Suprapubic skin (tissue), 3 donors: Measurements from ENCODE around the gene PAX6.

Experiments
- EP300 ChIP-seq: sonication (generic); formaldehyde crosslinking; IDR thresholded peaks from one replicate; pipeline ENCODE4 v1.6.1; 2017; ENCODE audit warnings: antibody characterized with exemption
- TF ChIP-seq, protein P1 (sequence below), 2 donors: fragments of 200-600 bp in 1 of 2; fragments of 450-650 bp in 1 of 2; sonication (generic) in 1 of 2; IDR thresholded peaks; one replicate each; pipeline ENCODE4 v1.5.1; 2016 to 2019; ENCODE audit warnings: antibody characterized with exemption in 2 of 2, mild to moderate bottlenecking in 1 of 2, moderate library complexity in 1 of 2

DNA sequence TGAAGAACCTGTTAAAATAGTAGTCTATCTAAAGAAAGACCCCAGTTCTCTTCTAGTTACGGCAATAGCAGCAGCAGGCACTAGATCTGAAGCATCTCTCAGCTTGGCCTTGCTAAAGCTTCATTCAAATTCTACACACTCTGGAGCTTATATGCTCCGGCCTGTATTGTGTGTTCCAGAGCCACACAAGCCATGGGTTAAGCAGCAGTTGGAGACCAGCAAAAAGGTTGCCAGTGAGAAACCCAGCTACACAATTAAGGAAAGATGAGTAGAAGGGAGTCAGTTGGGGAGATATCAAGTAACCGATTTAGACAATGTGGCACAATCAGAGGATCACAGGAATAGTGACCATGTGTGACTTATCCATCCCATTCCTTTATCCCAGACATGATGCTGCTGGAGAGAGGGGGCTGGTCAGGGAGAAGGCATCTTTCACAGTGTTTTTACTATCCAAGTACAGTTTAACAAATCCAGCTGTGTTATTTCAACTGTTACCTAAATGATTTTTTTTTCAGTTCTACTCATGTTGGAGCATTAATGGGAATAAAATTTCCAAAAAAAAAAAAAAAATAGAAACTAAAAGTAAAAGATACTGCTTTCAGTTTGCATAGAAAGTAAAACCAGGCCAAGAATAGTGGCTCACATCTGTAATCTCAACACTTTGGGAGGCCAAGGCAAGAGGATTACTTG is 41.0 kb downstream of the PAX6 start:
- no peak for TF ChIP-seq EP300
- TF ChIP-seq, protein P1, sequence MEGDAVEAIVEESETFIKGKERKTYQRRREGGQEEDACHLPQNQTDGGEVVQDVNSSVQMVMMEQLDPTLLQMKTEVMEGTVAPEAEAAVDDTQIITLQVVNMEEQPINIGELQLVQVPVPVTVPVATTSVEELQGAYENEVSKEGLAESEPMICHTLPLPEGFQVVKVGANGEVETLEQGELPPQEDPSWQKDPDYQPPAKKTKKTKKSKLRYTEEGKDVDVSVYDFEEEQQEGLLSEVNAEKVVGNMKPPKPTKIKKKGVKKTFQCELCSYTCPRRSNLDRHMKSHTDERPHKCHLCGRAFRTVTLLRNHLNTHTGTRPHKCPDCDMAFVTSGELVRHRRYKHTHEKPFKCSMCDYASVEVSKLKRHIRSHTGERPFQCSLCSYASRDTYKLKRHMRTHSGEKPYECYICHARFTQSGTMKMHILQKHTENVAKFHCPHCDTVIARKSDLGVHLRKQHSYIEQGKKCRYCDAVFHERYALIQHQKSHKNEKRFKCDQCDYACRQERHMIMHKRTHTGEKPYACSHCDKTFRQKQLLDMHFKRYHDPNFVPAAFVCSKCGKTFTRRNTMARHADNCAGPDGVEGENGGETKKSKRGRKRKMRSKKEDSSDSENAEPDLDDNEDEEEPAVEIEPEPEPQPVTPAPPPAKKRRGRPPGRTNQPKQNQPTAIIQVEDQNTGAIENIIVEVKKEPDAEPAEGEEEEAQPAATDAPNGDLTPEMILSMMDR (IDR thresholded peaks at IDR 0.05), result no peak
